Transverse colon (tissue), 4 donors: Measurements from ENCODE around the gene FBXO33.

ENCODE experiments used
- EP300 ChIP-seq: sonication (generic); formaldehyde crosslinking; IDR thresholded peaks from one replicate; pipeline ENCODE4 v1.6.1; 2017; ENCODE audit warnings: antibody characterized with exemption, low read depth
- POLR2A ChIP-seq: fragments of 450-650 bp; IDR thresholded peaks from one replicate; pipeline ENCODE4 v1.6.1; 2016; ENCODE audit warnings: antibody characterized with exemption, mild to moderate bottlenecking, moderate library complexity
- POLR2AphosphoS5 ChIP-seq, 3 donors: sonication (generic); formaldehyde crosslinking; IDR thresholded peaks; one replicate each; pipeline ENCODE4 v1.6.1; 2016; ENCODE audit warnings: antibody characterized with exemption in 3 of 3
- TF ChIP-seq, protein P1 (sequence below), 5 experiments: fragments of 200-600 bp in 3 of 5; fragments of 450-650 bp in 2 of 5; sonication (generic) in 3 of 5; IDR thresholded peaks; 1 replicate in 2 of 5; 2 replicates in 3 of 5; pipeline ENCODE4 v1.5.1; 2016 to 2017; ENCODE audit warnings: antibody characterized with exemption in 5 of 5, inconsistent platforms in 3 of 5, mild to moderate bottlenecking in 2 of 5, moderate library complexity in 1 of 5

DNA sequence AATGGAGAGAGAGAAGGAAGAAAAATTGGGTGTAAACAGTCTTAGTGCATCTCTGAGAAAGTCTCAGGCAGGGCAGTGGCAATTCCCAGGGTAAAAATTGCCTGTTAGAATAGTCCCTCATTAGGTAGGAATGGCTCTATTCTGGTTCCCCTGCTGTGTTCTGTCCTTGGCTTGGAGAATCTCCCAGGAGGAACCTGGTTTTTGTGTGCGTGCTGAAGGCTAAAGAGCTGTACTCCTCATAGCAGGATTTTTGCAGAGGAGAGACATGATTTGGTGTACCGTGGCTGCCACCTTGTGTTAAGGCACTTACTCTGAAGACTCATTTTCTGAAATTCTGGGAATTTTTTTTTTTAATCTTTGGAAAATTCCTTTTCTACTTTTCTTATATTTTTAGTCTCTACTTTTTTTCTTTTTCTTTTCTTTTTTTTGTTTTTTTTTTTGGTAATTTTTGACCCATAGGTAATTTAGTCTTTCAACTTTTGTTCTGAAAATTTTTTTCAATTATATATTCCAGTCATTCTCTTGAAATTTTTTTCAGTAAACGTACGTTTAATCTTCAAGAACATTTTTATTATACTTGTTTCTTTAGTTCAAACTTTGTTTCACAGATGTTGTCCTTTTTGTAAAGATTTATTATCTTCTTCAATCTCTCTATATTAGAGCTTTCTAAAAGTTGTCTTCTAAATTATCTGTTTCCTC is 63.8 kb downstream of the FBXO33 start:
- TF ChIP-seq, protein P1, sequence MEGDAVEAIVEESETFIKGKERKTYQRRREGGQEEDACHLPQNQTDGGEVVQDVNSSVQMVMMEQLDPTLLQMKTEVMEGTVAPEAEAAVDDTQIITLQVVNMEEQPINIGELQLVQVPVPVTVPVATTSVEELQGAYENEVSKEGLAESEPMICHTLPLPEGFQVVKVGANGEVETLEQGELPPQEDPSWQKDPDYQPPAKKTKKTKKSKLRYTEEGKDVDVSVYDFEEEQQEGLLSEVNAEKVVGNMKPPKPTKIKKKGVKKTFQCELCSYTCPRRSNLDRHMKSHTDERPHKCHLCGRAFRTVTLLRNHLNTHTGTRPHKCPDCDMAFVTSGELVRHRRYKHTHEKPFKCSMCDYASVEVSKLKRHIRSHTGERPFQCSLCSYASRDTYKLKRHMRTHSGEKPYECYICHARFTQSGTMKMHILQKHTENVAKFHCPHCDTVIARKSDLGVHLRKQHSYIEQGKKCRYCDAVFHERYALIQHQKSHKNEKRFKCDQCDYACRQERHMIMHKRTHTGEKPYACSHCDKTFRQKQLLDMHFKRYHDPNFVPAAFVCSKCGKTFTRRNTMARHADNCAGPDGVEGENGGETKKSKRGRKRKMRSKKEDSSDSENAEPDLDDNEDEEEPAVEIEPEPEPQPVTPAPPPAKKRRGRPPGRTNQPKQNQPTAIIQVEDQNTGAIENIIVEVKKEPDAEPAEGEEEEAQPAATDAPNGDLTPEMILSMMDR (IDR thresholded peaks at IDR 0.05), result peak in 4 of 5 experiments; percentile 34 to 47 (median 40)
- no peak for TF ChIP-seq POLR2A
- TF ChIP-seq POLR2AphosphoS5 (IDR thresholded peaks at IDR 0.05), result no peak
- TF ChIP-seq EP300, result no peak
